ENCODE data around the gene MIAT. TPM values are rescaled to one million over a fixed set of nuclear protein-coding genes. Genes with fewer than 3 reads are reported as not detected.
A peak's percentile ranks its signal among the peaks of the same experiment; 100 is the strongest.

Gene MIAT
- total and polyA plus RNA-seq, 3 donors from 2014 or later, result 1.7 to 3.3 (median 2.4) TPM

DNA sequence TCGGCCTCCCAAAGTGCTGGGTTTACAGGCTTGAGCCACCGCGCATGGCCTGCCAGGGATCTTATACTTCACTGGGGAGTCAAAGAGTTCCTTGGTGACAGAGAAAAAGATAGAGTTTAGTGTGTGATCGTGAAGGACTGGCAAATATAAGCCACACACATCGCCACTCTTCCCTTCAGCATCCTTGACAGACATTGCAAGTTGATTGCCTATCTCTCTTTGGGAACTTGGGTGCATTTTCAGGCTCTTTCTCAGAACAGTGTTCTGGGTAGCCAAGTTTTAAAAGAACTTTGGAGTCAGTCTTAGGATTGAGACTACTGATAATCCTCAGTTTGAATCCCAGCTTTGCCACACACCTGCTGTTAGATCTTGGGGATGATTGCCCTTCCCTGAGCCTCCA, 19.8 kb downstream of the MIAT start:
- Histone ChIP-seq H3K36me3 (ENCODE audit: low read depth, missing control alignments) (no peaks in the 10 kb centered on the region), H3K4me1 (peaks cover 16% of the 10 kb centered on the region), H3K9me3 (no peaks in the 10 kb centered on the region), H3K4me3 (no peak overlapping the region), H3K27ac (no peak overlapping the region), H3K27me3 (no peaks in the 10 kb centered on the region)
- no peak for DNase-seq
- intact Hi-C loops (cut with DNase I; ENCODE audit: low total_unique reads), result no loop called here
- TF ChIP-seq POLR2A (IDR thresholded peaks at IDR 0.05), result no peak
- TF ChIP-seq, protein P1, sequence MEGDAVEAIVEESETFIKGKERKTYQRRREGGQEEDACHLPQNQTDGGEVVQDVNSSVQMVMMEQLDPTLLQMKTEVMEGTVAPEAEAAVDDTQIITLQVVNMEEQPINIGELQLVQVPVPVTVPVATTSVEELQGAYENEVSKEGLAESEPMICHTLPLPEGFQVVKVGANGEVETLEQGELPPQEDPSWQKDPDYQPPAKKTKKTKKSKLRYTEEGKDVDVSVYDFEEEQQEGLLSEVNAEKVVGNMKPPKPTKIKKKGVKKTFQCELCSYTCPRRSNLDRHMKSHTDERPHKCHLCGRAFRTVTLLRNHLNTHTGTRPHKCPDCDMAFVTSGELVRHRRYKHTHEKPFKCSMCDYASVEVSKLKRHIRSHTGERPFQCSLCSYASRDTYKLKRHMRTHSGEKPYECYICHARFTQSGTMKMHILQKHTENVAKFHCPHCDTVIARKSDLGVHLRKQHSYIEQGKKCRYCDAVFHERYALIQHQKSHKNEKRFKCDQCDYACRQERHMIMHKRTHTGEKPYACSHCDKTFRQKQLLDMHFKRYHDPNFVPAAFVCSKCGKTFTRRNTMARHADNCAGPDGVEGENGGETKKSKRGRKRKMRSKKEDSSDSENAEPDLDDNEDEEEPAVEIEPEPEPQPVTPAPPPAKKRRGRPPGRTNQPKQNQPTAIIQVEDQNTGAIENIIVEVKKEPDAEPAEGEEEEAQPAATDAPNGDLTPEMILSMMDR (IDR thresholded peaks at IDR 0.05), result no peak
- 89 to 96% methylated on average over 5 of the region's 5 CpGs for WGBS, 2 donors

GRCh38 chr22:26679003-26679629, 21.7 kb downstream of the MIAT start:
- no peak overlapping the region for H3K4me3 ChIP-seq

DNA sequence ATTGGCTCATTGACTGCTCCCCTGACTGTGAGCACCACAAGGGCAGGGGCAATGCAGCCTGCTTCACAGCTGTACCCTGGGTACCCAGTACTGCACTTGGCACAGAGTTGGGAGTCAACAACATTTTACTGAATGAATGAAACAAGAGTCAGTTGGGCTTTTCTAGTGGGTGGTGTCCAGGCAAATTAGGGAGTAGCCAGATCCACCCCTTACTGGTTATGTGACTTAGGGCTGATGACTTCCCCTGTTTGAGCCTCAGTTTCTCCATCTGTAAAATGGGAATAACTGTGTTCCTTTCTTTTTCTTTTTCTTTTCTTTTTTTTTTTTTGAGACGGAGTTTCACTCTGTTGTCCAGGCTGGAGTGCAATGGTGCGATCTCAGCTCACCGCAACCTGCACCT, 23.1 kb downstream of the MIAT start:
- WGBS, 2 donors, result 95 to 97% methylated on average over 3 of the region's 3 CpGs
- Histone ChIP-seq H3K27me3 (no peaks in the 10 kb centered on the region), H3K4me3 (no peak overlapping the region), H3K27ac (no peak overlapping the region), H3K36me3 (ENCODE audit: low read depth, missing control alignments) (no peaks in the 10 kb centered on the region), H3K4me1 (peaks cover 11% of the 10 kb centered on the region), H3K9me3 (no peaks in the 10 kb centered on the region)
- TF ChIP-seq, protein P1 (IDR thresholded peaks at IDR 0.05), result no peak
- TF ChIP-seq POLR2A (IDR thresholded peaks at IDR 0.05), result no peak
- intact Hi-C loops (cut with DNase I; ENCODE audit: low total_unique reads), result no loop called here
- DNase-seq, result no peak

More at GRCh38 chr22:26679003-26679629, 21.7 kb downstream of the MIAT start:
- no peaks in the 10 kb centered on the region for H3K9me3 ChIP-seq
- H3K4me1 ChIP-seq, result peaks cover 11% of the 10 kb centered on the region
- no peak overlapping the region for H3K27ac ChIP-seq
- 48 to 54% methylated on average over 9 of the region's 9 CpGs for WGBS, 2 donors
- H3K27me3 ChIP-seq, result no peaks in the 10 kb centered on the region
- intact Hi-C loops (cut with DNase I; ENCODE audit: low total_unique reads), result no loop called here
- no peak for TF ChIP-seq POLR2A (IDR thresholded peaks at IDR 0.05)
- TF ChIP-seq, protein P1 (IDR thresholded peaks at IDR 0.05), result peak; percentile 61 to 91 (median 81)
- peak; percentile 86 for DNase-seq
- H3K36me3 ChIP-seq (ENCODE audit: low read depth, missing control alignments), result no peaks in the 10 kb centered on the region

GRCh38 chr22:26681395-26681821, 24.0 kb downstream of the MIAT start:
- TF ChIP-seq, protein P1 (IDR thresholded peaks at IDR 0.05), result no peak
- no peak for TF ChIP-seq POLR2A (IDR thresholded peaks at IDR 0.05)
- intact Hi-C loops (cut with DNase I; ENCODE audit: low total_unique reads), result no loop called here
- WGBS, 2 donors, result 49 to 60% methylated on average over 2 to 11 of the region's 11 CpGs
- no peak overlapping the region for H3K27ac ChIP-seq
- no peaks in the 10 kb centered on the region for H3K27me3 ChIP-seq
- no peaks in the 10 kb centered on the region for H3K36me3 ChIP-seq (ENCODE audit: low read depth, missing control alignments)
- no peaks in the 10 kb centered on the region for H3K9me3 ChIP-seq
- DNase-seq, result no peak
- H3K4me1 ChIP-seq, result peaks cover 11% of the 10 kb centered on the region
- H3K4me3 ChIP-seq, result no peak overlapping the region

GRCh38 chr22:26684168-26684567, 26.8 kb downstream of the MIAT start:
- no peak for TF ChIP-seq POLR2A (IDR thresholded peaks at IDR 0.05)
- TF ChIP-seq, protein P1 (IDR thresholded peaks at IDR 0.05), result no peak
- intact Hi-C loops (cut with DNase I; ENCODE audit: low total_unique reads), result no loop called here
- no peak for DNase-seq
- Histone ChIP-seq H3K27me3 (no peaks in the 10 kb centered on the region), H3K27ac (no peak overlapping the region), H3K4me3 (no peak overlapping the region), H3K36me3 (ENCODE audit: low read depth, missing control alignments) (no peaks in the 10 kb centered on the region), H3K4me1 (peaks cover 11% of the 10 kb centered on the region), H3K9me3 (no peaks in the 10 kb centered on the region)
- 79 to 83% methylated on average over 2 of the region's 2 CpGs for WGBS, 2 donors
